ENCODE measurements around the gene SRCAP.

The SRCAP gene

GRCh38 chr16:30760001-30760559, 61.1 kb downstream of the SRCAP start:
- DNase-seq, result no peak

GRCh38 chr16:30760577-30761426, 61.8 kb downstream of the SRCAP start:
- DNase-seq, result no peak

GRCh38 chr16:30761427-30761927, 62.5 kb downstream of the SRCAP start:
- DNase-seq, result peak; percentile 34 to 38

GRCh38 chr16:30761928-30762902, 63.2 kb downstream of the SRCAP start, which contains the start of the genes CFAP119 and RNF40:
CFAP119 (minus strand) TSS chr16:30762062; CDS start chr16:30761748, 314 bp downstream.
RNF40 (plus strand) TSS chr16:30762322; CDS start chr16:30762546, 224 bp downstream.
- DNase-seq, result peak; percentile 94

- no peak for DNase-seq
Observed at GRCh38 chr16:30762991-30763725, 64.2 kb downstream of the SRCAP start.

- DNase-seq, result no peak
Observed at GRCh38 chr16:30764086-30764485, 65.1 kb downstream of the SRCAP start.

- DNase-seq, result no peak
Observed at GRCh38 chr16:30764816-30765465, 66.0 kb downstream of the SRCAP start.

- DNase-seq, result no peak
Observed at GRCh38 chr16:30766206-30766932, 67.4 kb downstream of the SRCAP start.

GRCh38 chr16:30766933-30767284, 67.9 kb downstream of the SRCAP start:
- no peak for DNase-seq

GRCh38 chr16:30767767-30768465, 68.9 kb downstream of the SRCAP start:
- DNase-seq, result peak; percentile 58 to 61

- DNase-seq, result no peak
Observed at GRCh38 chr16:30768583-30769181, 69.7 kb downstream of the SRCAP start.

- no peak for DNase-seq
Observed at GRCh38 chr16:30769379-30770089, 70.6 kb downstream of the SRCAP start.

GRCh38 chr16:30771726-30772125, 72.8 kb downstream of the SRCAP start:
- no peak for DNase-seq

GRCh38 chr16:30773826-30774225, 74.9 kb downstream of the SRCAP start:
- no peak for DNase-seq

GRCh38 chr16:30774367-30775130, 75.6 kb downstream of the SRCAP start:
- DNase-seq, result no peak

- DNase-seq, result no peak
Observed at GRCh38 chr16:30775131-30775391, 76.1 kb downstream of the SRCAP start.

GRCh38 chr16:30775392-30776188, 76.6 kb downstream of the SRCAP start:
- peak; percentile 57 to 63 for DNase-seq
